ENCODE measurements around the gene SELPLG.

GRCh38 chr12:108665608-108666202 lies 32.0 kb upstream of the SELPLG start:
- TF ChIP-seq FOXK2 (IDR thresholded peaks at IDR 0.05), result no peak
- TF ChIP-seq ZNF384 (IDR thresholded peaks at IDR 0.05), result no peak
- TF ChIP-seq FOXM1 (IDR thresholded peaks at IDR 0.05; ENCODE audit: borderline replicate concordance), result no peak
- no peak for TF ChIP-seq ELF4 (IDR thresholded peaks at IDR 0.05)
- TF ChIP-seq L3MBTL2 (conservative IDR thresholded peaks at IDR 0.05), result no peak
- no peak for TF ChIP-seq BHLHE40 (IDR thresholded peaks at IDR 0.05; ENCODE audit: borderline replicate concordance)
- TF ChIP-seq SP1 (IDR thresholded peaks at IDR 0.05), result no peak
- TF ChIP-seq SUZ12 (IDR thresholded peaks at IDR 0.05), result no peak

Measured in HEK293T (cell line).